ENCODE results near the gene TEX14. TPM values are rescaled to one million over a fixed set of nuclear protein-coding genes. Genes with fewer than 3 reads are reported as not detected.

The TEX14 gene
- polyA plus RNA-seq, 3 donors: 0.25 TPM; not detected in 2

GRCh38 chr17:58531661-58532554, 159.9 kb downstream of the TEX14 start:
- H2AFZ ChIP-seq (ENCODE audit: insufficient read depth, low read depth, low read length, poor library complexity, severe bottlenecking): peak overlapping the region; percentile 74
- H3K4me3 Mint-ChIP-seq: peak overlapping the region; percentile 66 to 83

More at GRCh38 chr17:58531661-58532554, 159.9 kb downstream of the TEX14 start:
- Mint-ChIP-seq H3K9me3 (peaks cover 0 to 2% (median 0%) of the 10 kb centered on the region in 7 donors), H3K4me1 (peaks cover 56% of the 10 kb centered on the region), H3K27ac (peak overlapping the region in 1 of 7 donors; percentile 66), H3K36me3 (peaks cover 2 to 14% of the 10 kb centered on the region in 2 donors), H3K27me3 (ENCODE audit: low read depth in 3 of 3) (peaks cover 35 to 46% (median 42%) of the 10 kb centered on the region in 3 donors)
- peaks cover 50 to 57% of the 10 kb centered on the region in 2 donors for H3K4me1 ChIP-seq (ENCODE audit: control insufficient read depth in 1 of 2, insufficient read depth in 2 of 2, low read length in 2 of 2)
- H3K4me3 ChIP-seq (replicated peaks in 1 of 3; ENCODE audit: low read depth in 2 of 3, low read length in 3 of 3): peak overlapping the region; percentile 25 to 70 (median 30)
- H3K4me2 ChIP-seq (replicated peaks; ENCODE audit: extremely low read depth, low read length, poor library complexity, severe bottlenecking): peak overlapping the region; percentile 85
- H3K27me3 ChIP-seq (ENCODE audit: control insufficient read depth in 2 of 2, insufficient read depth in 2 of 2, low read length in 2 of 2): peaks cover 4 to 31% of the 10 kb centered on the region in 2 donors
- H4K20me1 ChIP-seq (ENCODE audit: insufficient read depth, low read length): no peaks in the 10 kb centered on the region
- DNase-seq: peak; percentile 40 to 49 (median 48)
- H3K27ac ChIP-seq (ENCODE audit: low read depth in 1 of 2, low read length in 2 of 2): no peak overlapping the region
- H3K36me3 ChIP-seq (replicated peaks in 1 of 2; ENCODE audit: control insufficient read depth in 1 of 2, insufficient read depth in 2 of 2, low read length in 2 of 2): no peaks in the 10 kb centered on the region
- no peak for TF ChIP-seq CTCF (IDR thresholded peaks at IDR 0.05)
- H3K9ac ChIP-seq (ENCODE audit: insufficient read depth, low read length, poor library complexity, severe bottlenecking): no peak overlapping the region
- no peaks in the 10 kb centered on the region for H3K9me3 ChIP-seq (replicated peaks in 1 of 2; ENCODE audit: control insufficient read depth in 1 of 2, insufficient read depth in 1 of 2, low read length in 2 of 2)
- intact Hi-C loops (cut with micrococcal nuclease): no loop called here
- no peaks in the 10 kb centered on the region for H3K79me2 ChIP-seq (ENCODE audit: insufficient read depth, low read length)
- under 1% methylated on average over 79 of the region's 82 CpGs for WGBS (ENCODE audit: insufficient coverage)
